ENCODE measurements around the gene LAMC2. TPM values are rescaled to one million over a fixed set of nuclear protein-coding genes. Genes with fewer than 3 reads are reported as not detected.

The LAMC2 gene
- polyA plus RNA-seq, 1 donor (not counting 4 experiments of a cell fraction or from before 2014, with no cell fraction given) = 1,627 TPM

GRCh38 chr1:183262628-183263200 lies 76.7 kb downstream of the LAMC2 start:
- Histone ChIP-seq H3K4me1 (ENCODE audit: control insufficient read depth, extremely low read depth, insufficient read depth, low read length) (peaks cover 12% of the 10 kb centered on the region), H3K9ac (ENCODE audit: control insufficient read depth, extremely low read depth, insufficient read depth, low read length) (no peak overlapping the region), H4K20me1 (ENCODE audit: control insufficient read depth, extremely low read depth, insufficient read depth, low read length) (no peaks in the 10 kb centered on the region), H3K4me3 (ENCODE audit: control insufficient read depth in 2 of 3, extremely low read depth in 1 of 3, insufficient read depth in 2 of 3, low read depth in 1 of 3, low read length in 3 of 3) (no peak overlapping the region), H3K27ac (ENCODE audit: control insufficient read depth, insufficient read depth, low read length) (no peak overlapping the region), H2AFZ (ENCODE audit: control insufficient read depth, low read length) (no peak overlapping the region), H3K79me2 (ENCODE audit: control insufficient read depth, insufficient read depth, low read length) (no peaks in the 10 kb centered on the region), H3K9me1 (ENCODE audit: control insufficient read depth, extremely low read depth, insufficient read depth, low read length) (no peaks in the 10 kb centered on the region), H3K27me3 (ENCODE audit: control insufficient read depth, extremely low read depth, insufficient read depth, low read length) (no peaks in the 10 kb centered on the region), H3K9me3 (ENCODE audit: control insufficient read depth, low read depth, low read length) (no peaks in the 10 kb centered on the region), H3K4me2 (ENCODE audit: control insufficient read depth, extremely low read depth, insufficient read depth, low read depth, low read length) (no peak overlapping the region), H3K36me3 (ENCODE audit: control insufficient read depth in 2 of 2, extremely low read depth in 1 of 2, insufficient read depth in 2 of 2, low read length in 2 of 2) (no peaks in the 10 kb centered on the region)
- DNase-seq (ENCODE audit: low read depth, low spot score) (no peak), FAIRE-seq (no peak)
- dilution Hi-C loops (cut with MboI; ENCODE audit: extremely low pct_ligation_motif_present, low sequenced_read_pairs) = no loop called here
- TF ChIP-seq CTCF (optimal IDR thresholded peaks at IDR 0.05 in 1 of 3, IDR thresholded peaks at IDR 0.05 in 1 of 3, conservative IDR thresholded peaks at IDR 0.05 in 1 of 3; ENCODE audit: extremely low read depth in 1 of 3, insufficient read depth in 2 of 3, low read length in 3 of 3) (no peak), EZH2 (IDR thresholded peaks at IDR 0.05; ENCODE audit: low read length) (no peak)

- H3K36me3 ChIP-seq (ENCODE audit: control insufficient read depth in 2 of 2, extremely low read depth in 1 of 2, insufficient read depth in 2 of 2, low read length in 2 of 2) = no peaks in the 10 kb centered on the region
- H3K4me2 ChIP-seq (ENCODE audit: control insufficient read depth, extremely low read depth, insufficient read depth, low read depth, low read length) = no peak overlapping the region
- no peak for DNase-seq (ENCODE audit: low read depth, low spot score)
- H3K79me2 ChIP-seq (ENCODE audit: control insufficient read depth, insufficient read depth, low read length) = no peaks in the 10 kb centered on the region
- dilution Hi-C loops (cut with MboI; ENCODE audit: extremely low pct_ligation_motif_present, low sequenced_read_pairs) = no loop called here
- H3K9ac ChIP-seq (ENCODE audit: control insufficient read depth, extremely low read depth, insufficient read depth, low read length) = no peak overlapping the region
- no peak overlapping the region for H3K4me3 ChIP-seq (ENCODE audit: control insufficient read depth in 2 of 3, extremely low read depth in 1 of 3, insufficient read depth in 2 of 3, low read depth in 1 of 3, low read length in 3 of 3)
- H2AFZ ChIP-seq (ENCODE audit: control insufficient read depth, low read length) = no peak overlapping the region
- no peak for FAIRE-seq
- H3K4me1 ChIP-seq (ENCODE audit: control insufficient read depth, extremely low read depth, insufficient read depth, low read length) = peaks cover 25% of the 10 kb centered on the region
- no peak for TF ChIP-seq CTCF (optimal IDR thresholded peaks at IDR 0.05 in 1 of 3, IDR thresholded peaks at IDR 0.05 in 1 of 3, conservative IDR thresholded peaks at IDR 0.05 in 1 of 3; ENCODE audit: extremely low read depth in 1 of 3, insufficient read depth in 2 of 3, low read length in 3 of 3)
- no peak for TF ChIP-seq EZH2 (IDR thresholded peaks at IDR 0.05; ENCODE audit: low read length)
- H3K9me1 ChIP-seq (ENCODE audit: control insufficient read depth, extremely low read depth, insufficient read depth, low read length) = no peaks in the 10 kb centered on the region
- H3K9me3 ChIP-seq (ENCODE audit: control insufficient read depth, low read depth, low read length) = no peaks in the 10 kb centered on the region
- H4K20me1 ChIP-seq (ENCODE audit: control insufficient read depth, extremely low read depth, insufficient read depth, low read length) = no peaks in the 10 kb centered on the region
- no peak overlapping the region for H3K27ac ChIP-seq (ENCODE audit: control insufficient read depth, insufficient read depth, low read length)
- no peaks in the 10 kb centered on the region for H3K27me3 ChIP-seq (ENCODE audit: control insufficient read depth, extremely low read depth, insufficient read depth, low read length)
These were observed 78.0 kb downstream of the LAMC2 start for GRCh38 chr1:183263886-183264602.
